Fibroblast of peridontal ligament (primary cell): ENCODE data around the gene FRMD3.
"Not testable (repeated sequence)": the region's sequence is repeated elsewhere in the genome, so short reads cannot be mapped to it uniquely, and the experiment has no call there.

ENCODE experiments used
- DNase-seq: peaks from one replicate; pipeline ENCODE4 v3.0.0-alpha.2; 2010; ENCODE audit errors: extremely low read depth

Gene FRMD3

DNA sequence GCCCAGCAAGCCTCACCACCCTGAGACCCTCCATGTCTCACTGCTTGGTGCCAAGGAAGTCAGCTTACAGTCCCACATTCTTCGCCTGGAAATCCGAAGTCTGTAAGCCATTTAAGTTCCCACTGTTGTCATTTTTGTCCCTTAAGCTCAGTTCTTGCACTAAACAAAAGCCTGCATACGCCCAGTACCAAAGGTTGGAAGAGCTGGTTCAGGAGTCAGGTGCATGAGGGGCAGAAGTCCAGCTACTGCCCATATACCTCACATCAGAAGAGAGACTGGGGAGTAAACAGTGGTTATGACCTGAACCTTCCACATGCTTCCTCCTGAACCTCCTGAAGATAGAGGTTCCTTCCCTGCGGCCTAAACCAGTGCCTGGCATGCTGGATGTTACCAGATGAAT lies 146.0 kb downstream of the FRMD3 start:
- no peak for DNase-seq

DNA sequence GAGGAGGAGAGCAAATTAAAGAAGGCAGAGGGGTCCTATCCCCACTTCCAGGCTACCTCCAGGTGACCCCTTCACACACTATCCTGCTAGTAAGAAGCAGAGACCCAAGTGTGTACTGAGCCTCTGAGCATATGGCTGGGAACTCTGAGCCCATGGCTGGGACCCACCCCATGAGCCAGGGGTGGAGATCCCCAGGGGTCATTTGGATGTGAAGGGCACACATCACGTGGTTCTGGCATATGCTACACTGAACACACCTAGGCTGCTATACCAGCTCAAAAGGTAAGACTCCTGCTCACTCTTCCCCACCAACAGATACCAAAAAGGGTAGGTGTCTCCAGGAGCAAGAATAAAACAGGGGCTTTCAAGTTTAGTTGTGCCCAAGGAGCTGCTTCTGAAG lies 149.9 kb downstream of the FRMD3 start:
- no peak for DNase-seq

DNA sequence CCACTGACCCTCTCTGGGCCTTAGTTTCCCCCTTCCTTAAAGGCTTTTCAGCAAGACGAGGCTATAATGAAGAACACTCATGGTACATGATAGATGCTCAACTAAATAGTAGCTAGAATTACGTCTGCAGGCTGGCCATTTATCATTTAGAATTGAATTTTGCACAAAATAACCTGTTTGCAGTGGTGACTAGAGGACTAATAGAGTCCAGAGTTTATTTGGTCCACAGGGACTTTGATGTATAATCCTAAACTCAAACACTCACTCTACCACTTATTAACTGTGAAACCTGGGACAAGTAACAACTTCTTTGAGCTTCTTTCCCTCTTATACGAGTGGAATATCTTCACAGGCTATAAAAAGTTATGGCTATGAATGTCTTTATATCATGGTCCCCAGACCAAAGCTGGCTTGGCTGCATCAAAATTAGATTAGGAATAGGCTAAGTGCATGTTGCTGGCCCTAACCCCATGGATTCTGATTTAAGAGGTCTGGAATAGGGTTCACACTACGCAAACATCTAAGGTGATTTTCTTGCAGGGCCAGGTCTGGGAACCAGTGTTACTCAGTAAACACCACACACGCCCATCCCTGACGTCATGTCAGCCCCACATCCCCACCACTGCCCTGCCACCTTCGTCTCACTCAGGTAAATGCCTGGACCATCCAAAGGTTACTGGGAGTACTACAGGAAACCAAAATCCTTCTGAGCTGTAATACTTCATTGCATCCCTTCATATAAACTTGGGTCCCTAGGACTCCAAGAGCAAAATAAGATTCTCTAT lies 150.6 kb downstream of the FRMD3 start:
- no peak for DNase-seq

DNA sequence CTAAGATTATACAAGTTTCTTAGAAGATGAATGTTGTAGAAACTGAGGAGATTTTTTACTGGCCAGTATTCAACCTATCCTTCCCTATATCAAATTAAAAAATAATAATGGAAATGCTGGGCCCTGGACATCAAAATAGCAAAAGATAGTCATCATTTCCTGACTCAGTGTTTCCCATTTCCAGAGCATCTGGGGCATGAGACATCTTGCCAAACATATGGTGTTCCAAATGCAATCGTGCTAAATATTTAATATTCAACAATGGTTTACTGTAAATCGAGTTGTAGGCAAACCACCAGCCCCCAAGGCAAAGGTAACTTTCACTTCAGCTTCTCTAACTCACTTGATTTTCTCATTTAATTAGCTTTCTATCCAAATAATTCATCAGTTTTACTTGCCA lies 152.9 kb downstream of the FRMD3 start:
- DNase-seq: no peak

DNA sequence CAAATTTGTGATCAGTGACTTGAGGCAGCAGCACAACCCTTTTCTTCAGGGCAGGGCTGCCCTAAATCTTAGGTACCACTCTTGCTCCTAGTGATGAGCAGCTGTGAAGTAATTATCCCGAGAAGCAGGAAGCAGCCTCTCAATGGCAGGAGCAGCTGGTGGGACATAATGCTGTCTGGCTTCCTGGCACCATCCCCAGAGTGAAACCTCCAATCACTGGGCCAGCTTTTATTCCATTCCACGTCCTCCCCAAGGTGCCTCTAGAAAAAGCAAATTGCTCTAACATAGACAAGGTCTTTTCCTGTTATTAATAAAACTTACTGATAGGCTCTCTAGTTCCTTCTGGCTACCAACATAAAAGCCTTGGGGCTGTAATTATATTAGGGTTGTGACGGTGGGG lies 154.0 kb downstream of the FRMD3 start:
- no peak for DNase-seq

DNA sequence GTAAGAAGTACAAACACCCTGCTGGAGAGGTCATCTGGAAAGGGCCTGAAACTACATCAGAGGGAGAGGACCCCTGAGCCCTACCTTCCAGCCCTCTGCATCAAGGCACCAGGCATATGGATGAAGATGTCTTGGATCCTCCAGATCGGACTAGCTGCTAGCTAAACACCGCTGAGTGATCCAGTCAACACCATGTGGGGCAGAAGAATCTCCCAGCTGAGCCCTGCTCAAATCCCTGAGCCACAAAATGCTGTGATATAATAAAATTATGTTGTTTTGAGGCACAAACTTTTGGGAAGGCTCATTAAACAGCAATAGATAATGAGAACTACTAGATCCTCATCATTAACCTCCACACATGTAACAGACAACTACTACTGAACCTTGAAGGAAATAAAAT lies 155.2 kb downstream of the FRMD3 start:
- no peak for DNase-seq

DNA sequence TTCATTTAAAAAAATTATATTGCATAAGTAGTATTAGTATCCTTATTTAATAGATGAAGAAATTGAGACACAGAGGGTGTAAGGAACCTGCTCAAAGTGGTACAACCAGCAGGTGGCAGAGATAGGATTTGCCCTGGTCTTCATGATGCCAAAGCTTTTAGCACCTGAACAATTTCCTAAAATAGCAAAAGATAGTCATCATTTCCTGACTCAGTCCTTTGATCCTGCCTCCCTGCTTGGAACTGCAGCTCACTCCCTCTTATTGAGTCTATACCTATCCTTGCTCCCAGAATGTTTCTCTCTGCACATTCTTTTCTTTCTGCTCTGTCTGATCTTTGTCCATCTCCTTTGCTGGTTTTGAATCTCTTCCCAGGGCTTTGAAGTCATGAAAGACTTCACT lies 155.8 kb downstream of the FRMD3 start:
- DNase-seq: no peak

DNA sequence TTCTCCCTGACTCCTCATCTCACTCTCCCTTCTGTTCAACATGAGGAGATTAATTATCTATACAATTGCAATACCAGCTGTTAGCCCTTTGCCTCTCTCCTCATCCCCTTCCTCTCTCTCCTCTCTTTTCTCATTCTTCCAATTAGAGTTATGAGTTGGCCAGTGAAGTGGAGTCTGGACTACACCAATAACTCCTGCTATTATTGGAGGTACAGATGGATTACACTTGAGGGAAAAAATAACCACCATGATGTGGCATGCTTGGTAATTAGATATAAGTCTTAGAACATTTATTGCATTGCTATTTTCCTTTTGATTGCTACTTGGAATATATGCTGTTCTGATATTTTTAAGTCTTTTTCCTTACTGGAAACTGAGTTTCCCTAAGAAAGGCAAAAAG lies 159.2 kb downstream of the FRMD3 start:
- DNase-seq: no peak

DNA sequence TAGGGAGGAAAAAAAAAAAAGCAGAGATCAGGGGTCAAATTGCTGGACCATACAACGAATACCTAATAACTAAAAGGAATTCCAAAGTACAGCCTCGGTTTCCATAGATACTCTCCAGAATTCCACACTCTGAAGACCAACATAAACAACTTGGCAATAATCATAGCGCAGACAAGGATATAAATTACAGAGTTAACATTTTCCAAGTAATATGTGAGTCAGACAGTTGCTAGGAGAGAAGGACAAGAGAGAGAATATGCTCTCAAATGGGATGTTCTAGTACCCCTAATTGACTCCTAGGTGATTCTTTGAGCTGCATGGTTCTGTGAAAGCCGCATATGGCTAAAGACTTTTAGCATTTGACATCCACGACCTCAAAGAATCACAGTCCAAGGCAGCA lies 165.2 kb downstream of the FRMD3 start:
- DNase-seq: no peak

DNA sequence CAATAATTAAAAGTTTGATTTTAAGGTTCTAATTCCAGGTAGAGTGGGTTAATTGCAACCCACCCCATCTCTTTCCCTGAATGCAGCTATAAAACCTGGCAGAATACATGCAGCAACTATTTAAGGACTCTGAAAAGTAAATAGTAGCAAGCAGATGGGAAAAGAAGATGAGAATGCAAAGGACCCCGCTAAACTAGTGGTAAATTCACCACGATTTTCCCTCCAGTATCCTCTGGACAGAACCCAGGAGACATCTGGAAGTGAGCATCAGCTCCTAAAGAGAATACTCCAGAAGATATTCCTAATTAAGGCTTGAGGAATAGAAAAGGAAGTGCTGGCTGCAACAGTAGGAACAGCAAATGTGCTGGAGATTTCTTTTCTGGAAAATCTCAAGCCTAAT lies 170.9 kb downstream of the FRMD3 start:
- no peak for DNase-seq

DNA sequence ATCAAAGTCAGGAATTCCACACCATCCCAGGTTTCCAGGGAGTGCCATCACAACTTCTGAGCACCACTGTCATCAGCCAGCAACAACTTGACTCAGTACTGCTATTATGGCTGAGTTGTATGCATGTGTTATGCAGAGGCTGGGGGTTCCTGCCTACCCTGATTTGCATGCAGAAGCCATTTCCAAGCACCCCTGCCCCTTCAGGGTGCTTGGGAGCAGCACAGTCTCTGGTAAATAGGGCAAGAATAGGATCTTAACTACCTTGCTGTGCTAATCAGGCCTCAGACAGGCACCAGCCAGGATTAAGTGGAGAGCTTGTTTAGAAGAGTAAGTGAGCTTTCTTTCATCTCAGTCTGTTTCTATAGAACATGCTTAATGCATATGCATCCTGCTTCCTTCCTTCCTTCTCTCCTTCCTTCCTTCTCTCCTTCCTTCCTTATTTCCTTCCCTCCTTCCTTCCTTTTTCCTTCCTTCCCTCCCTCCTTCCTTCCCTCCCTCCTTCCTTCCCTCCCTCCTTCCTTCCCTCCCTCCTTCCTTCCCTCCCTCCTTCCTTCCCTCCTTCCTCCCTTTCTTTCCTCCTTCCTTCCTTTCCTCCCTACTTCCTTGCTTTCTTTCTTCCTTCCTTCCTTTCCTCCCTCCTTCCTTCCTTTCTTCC lies 175.7 kb downstream of the FRMD3 start:
- DNase-seq: no peak

DNA sequence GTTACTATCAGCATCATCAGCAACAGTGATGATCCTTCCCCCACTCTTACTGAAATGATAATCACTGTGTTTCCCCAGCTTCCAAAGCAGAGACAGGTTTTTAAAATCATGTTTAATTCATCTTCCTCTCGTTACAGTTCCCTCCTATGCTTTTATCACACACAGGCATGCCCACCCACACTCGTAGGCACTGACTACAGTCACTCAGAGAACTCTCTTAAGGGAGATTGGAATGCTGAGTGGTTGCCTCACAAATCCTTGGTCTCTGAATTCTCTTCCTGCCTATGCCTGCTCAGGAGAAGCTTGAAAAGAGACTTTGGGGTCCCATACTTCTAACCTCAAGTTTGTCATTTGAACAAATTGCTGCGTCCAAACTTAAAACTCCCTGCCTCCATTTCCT lies 179.2 kb downstream of the FRMD3 start:
- DNase-seq: no peak

DNA sequence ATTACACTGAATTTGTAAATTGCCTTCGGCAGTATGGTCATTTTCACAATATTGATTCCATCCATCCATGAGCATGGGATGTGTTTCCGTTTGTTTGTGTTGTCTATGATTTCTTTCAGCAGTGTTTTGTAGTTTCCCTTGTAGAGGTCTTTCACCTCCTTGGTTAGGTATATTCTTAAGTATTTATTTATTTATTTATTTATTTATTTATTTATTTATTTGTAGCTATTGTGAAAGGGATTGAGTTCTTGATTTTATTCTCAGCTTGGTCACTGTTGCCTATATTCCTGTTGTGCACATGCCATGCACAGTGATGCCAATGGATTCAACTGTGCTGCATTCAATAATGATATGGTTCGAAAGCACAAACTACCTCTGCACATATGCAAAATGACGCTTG lies 179.7 kb downstream of the FRMD3 start:
- not testable (repeated sequence) for DNase-seq

DNA sequence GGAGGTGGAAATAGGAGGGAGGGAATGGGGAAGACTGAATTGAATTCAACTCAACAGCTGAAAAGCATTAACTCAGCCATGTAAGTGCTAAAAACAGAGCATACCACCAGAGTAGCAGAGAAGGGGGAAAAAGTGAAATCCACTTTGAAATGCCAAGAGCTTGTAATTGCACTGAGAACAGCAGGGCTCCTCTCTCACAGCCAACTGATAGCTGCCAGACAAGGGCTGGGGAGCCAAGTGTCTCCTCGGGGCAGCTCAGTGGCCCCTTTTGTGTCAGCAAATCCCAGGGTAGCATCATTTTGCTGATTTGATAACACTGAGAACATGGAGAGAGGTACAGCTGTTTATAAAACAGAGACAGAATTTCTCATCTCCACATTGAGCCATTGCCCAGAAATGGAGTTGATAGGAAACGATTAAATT lies 182.5 kb downstream of the FRMD3 start:
- no peak for DNase-seq

DNA sequence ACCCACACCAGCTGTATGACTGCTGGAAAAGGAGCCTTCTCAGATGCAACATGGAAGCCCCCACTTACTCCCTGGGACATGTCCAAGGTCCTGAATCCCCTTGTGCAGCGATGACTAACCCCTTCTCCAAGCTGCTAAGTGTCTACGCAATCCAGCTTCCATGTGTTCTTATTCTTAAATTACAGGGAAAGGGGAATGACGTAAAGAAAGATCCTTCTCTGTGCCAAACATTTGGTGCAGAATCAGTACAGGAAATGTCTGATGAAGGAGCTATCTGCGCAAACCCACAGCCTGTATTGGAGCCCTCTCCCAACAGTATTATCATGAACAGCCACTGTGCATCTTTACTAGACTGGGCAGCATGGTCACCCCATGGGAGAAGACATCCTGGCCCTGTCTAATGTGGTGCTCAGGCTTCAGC lies 183.2 kb downstream of the FRMD3 start:
- peak; percentile 8 for DNase-seq

DNA sequence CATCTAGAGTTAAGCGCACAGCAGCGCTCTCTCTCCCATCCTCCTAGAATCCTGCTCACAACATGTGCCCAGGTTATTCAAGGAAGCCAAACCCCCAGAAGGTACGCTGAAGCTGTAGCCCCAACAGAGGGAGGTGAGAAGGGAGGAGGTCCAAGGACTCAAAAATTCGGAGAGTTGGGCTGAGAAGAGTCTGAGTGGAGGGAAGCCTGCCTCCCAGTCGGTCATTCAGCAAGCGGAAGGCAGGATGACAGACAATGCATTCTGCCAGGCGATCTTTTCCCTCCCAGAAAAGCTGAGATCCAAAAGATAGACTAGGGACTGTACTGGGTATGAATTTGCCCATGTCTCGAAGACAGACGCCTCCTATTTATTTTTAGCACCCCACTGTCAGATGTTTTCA lies 189.2 kb downstream of the FRMD3 start:
- DNase-seq: no peak

DNA sequence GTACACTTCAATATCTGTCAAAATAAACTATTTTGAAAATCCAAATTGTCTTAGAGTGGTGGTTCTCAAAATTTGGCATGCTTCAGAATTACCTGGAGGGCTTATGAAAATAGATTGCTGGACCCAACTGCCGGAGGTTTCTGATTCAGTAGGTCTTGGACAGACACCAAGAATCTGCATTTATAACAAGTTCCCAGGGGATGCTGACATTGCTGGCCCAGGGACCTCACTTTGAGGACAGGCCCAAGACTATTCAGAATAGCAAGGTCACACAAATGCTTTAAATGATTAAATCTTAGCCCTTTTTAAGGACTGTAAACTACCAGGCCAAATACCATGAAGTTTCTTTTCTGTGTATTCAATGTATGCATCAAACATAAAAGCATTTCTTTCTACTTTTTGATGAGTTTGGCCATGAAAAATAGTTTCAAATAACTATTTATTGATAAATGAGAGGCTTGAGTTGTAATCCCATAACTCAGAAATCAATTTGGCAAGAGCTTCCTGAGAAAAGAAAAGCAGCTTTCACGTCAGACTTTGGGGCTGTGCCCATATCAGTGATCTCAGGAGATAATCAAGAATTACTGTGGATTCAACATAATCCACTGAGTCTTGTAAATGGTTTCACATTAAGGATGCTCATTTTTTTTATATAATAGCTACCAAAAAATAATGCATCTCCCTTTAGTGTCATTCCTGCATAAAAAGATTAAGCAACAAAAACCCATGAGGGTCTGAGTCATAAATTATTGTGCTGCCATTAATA lies 191.4 kb downstream of the FRMD3 start:
- no peak for DNase-seq

DNA sequence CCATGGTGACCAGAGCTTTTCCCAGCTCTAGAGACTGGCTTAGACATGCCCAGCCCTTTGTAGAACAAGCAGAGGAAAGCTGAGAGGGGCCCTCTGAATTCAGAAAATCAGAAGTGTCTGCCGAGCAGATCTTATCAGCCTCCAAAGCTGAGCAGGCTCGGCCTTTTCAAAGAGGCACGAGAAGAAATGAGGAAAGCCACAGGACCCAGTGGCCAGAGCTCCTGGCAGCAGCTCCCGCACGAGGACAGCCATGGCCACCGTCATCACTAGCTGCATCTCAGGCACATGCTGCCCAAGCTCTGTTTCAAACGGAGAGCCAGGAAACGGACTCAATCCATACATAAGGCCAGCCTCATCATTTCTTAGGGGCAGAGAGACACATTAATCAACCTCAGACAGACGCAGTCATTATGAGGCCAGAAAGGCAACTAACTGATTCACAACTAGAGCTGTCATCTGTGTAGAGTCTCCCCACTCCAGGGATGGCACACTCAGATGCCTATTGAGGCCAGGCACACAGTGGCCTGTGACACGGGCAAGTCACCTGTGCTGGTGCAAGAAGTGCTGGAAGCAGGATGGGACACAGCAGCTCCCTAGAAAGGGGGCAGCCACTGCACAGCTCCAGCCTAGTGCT lies 194.7 kb downstream of the FRMD3 start:
- DNase-seq: no peak

DNA sequence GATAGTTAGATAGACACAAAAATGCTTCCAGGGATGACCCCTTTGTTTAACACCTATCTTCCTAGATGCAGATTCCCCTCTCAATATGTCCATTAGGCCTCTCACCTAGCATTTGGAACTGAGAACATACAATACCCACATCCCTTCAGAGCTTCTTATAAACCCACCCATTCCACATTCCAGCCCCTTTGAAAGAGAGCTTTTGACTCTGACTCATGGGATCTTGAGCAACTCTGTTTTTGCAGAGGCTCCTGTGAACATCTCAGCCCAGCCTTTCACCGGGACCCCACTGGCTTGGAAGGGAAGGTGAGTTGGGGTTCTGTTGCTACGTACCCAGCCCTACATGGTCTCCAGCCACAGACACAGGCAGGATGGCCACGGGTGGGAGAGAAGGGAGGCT lies 195.5 kb downstream of the FRMD3 start:
- no peak for DNase-seq

DNA sequence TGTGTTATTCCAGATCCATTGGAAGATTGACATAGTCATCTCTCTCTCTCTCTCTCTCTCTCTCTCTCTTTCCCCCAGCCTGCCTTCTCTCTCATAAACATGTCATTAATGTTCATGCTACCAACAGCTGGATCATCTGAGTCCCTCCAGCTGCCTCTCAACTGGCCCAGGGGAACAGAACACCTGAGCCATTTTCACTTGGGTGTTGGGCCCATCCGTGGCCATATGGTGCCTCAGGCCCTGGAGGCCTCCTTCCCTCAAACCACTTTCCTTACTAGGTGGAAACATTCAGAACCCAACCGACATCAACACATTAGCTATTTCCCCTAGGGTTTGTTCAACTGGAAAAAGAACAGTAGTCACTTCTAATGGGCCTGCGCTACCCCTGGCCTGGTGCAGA lies 196.2 kb downstream of the FRMD3 start:
- no peak for DNase-seq

DNA sequence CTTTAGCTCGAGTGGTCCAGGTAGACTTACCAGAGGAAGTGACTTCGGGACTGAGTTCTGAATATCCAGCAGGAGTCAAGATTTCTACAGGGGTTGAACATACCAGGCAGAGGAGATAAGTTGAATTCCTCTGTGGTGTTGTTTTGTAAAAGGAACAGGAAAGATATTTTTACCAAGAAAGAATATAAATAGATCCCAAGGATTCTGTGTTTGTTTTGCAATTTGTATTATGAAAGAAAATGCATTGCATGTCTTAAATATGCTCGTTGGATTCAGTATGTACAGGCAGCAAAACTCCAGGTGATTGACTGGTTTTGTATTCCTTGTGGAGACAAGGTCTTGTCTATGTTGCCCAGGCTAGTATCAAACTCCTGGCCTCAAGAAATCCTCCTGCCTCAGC lies 197.8 kb downstream of the FRMD3 start:
- no peak for DNase-seq

DNA sequence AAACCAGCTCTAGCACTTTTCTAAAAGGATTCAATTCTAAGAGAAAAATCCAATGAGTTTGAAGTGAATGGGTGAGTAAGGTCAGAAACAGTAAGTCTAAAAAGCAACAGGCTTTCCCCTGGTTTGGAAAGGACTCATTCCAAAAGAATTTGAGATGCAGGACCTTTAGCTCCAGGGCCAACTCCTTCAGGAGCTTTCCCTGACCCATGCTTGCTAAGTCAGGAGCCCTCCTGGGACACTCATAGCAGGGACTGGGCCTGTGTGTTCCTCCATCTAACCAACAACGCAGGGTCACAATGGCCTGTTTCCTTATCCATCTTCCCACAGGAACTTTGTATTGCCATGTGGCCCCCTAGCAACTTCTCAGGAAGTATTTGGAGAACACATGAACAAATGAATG lies 198.8 kb downstream of the FRMD3 start:
- DNase-seq: no peak
